Activated T-helper 17 cell treated with anti-CD3 and anti-CD28 coated beads, Interleukin-2, amount 50 U/mL, for 72 hours (primary cell): Measurements from ENCODE around the gene KCNK17. TPM values are rescaled to one million over a fixed set of nuclear protein-coding genes. Genes with fewer than 3 reads are reported as not detected.

Source experiments
- ATAC-seq: fragments of 150-1000 bp; cut with Tn5 transposase; replicated peaks from 2 replicates; pipeline ENCODE4 v1.10.0; 2021; ENCODE audit warnings: mild to moderate bottlenecking, moderate library complexity
- H3K27ac Mint-ChIP-seq: one replicate; pipeline ENCODE4 v1.8.0; 2022; ENCODE audit warnings: mixed read lengths
- H3K27me3 Mint-ChIP-seq: one replicate; pipeline ENCODE4 v1.8.0; 2022; ENCODE audit warnings: mixed read lengths
- H3K36me3 Mint-ChIP-seq: one replicate; pipeline ENCODE4 v1.8.0; 2022; ENCODE audit warnings: low read depth, mild to moderate bottlenecking, mixed read lengths
- H3K4me1 Mint-ChIP-seq: one replicate; pipeline ENCODE4 v1.8.0; 2022; ENCODE audit warnings: mixed read lengths
- H3K4me3 Mint-ChIP-seq: one replicate; pipeline ENCODE4 v1.8.0; 2022; ENCODE audit warnings: mild to moderate bottlenecking, mixed read lengths
- H3K9me3 Mint-ChIP-seq: one replicate; pipeline ENCODE4 v1.8.0; 2022; ENCODE audit warnings: mixed read lengths
- total RNA-seq, 2 donors: library from RNA; stranded (reverse); gene quantifications; one replicate each; pipeline ENCODE4 v1.2.3, GENCODE V29; 2022

The KCNK17 gene
- not detected for total RNA-seq

GRCh38 chr6:39314273-39314795 is at the start of gene KCNK17:
KCNK17 (minus strand) TSS chr6:39314419; CDS start chr6:39314320, 99 bp downstream.
- no peaks in the 10 kb centered on the region for H3K9me3 Mint-ChIP-seq
- no peak within 1 kb of the TSS for H3K27ac Mint-ChIP-seq
- no peak within 1 kb of the TSS for H3K4me3 Mint-ChIP-seq
- peaks cover 38% of the 10 kb centered on the region for H3K27me3 Mint-ChIP-seq
- H3K4me1 Mint-ChIP-seq: peaks cover 4% of the 10 kb centered on the region
- no peaks in the 10 kb centered on the region for H3K36me3 Mint-ChIP-seq
- ATAC-seq: no peak

GRCh38 chr6:39363280-39363679 is 49.1 kb upstream of the KCNK17 start:
- H3K36me3 Mint-ChIP-seq: no peaks in the 10 kb centered on the region
- no peaks in the 10 kb centered on the region for H3K9me3 Mint-ChIP-seq
- peaks cover 7% of the 10 kb centered on the region for H3K27me3 Mint-ChIP-seq
- H3K4me1 Mint-ChIP-seq: no peaks in the 10 kb centered on the region
- H3K4me3 Mint-ChIP-seq: no peak overlapping the region
- ATAC-seq: no peak
- no peak overlapping the region for H3K27ac Mint-ChIP-seq

GRCh38 chr6:39362487-39362865 is 48.3 kb upstream of the KCNK17 start:
- ATAC-seq: no peak
- H3K27ac Mint-ChIP-seq: no peak overlapping the region

GRCh38 chr6:39361657-39362486 is 47.7 kb upstream of the KCNK17 start:
- ATAC-seq: peak; percentile 61
- Mint-ChIP-seq H3K27me3 (peaks cover 10% of the 10 kb centered on the region), H3K4me1 (no peaks in the 10 kb centered on the region), H3K36me3 (no peaks in the 10 kb centered on the region), H3K4me3 (no peak overlapping the region), H3K27ac (no peak overlapping the region), H3K9me3 (no peaks in the 10 kb centered on the region)

More at GRCh38 chr6:39362487-39362865, 48.3 kb upstream of the KCNK17 start:
- H3K4me3 Mint-ChIP-seq: no peak overlapping the region
- no peaks in the 10 kb centered on the region for H3K9me3 Mint-ChIP-seq
- H3K27me3 Mint-ChIP-seq: peaks cover 7% of the 10 kb centered on the region
- no peaks in the 10 kb centered on the region for H3K36me3 Mint-ChIP-seq
- no peaks in the 10 kb centered on the region for H3K4me1 Mint-ChIP-seq

- Mint-ChIP-seq H3K27ac (no peak overlapping the region), H3K36me3 (no peaks in the 10 kb centered on the region), H3K4me3 (no peak overlapping the region), H3K4me1 (no peaks in the 10 kb centered on the region), H3K27me3 (peaks cover 10% of the 10 kb centered on the region), H3K9me3 (no peaks in the 10 kb centered on the region)
- no peak for ATAC-seq
These were observed 46.2 kb upstream of the KCNK17 start for GRCh38 chr6:39360378-39360777.

GRCh38 chr6:39357998-39358686 is 43.9 kb upstream of the KCNK17 start:
- no peaks in the 10 kb centered on the region for H3K9me3 Mint-ChIP-seq
- no peak overlapping the region for H3K27ac Mint-ChIP-seq
- peaks cover 5% of the 10 kb centered on the region for H3K27me3 Mint-ChIP-seq
- ATAC-seq: no peak
- no peak overlapping the region for H3K4me3 Mint-ChIP-seq
- no peaks in the 10 kb centered on the region for H3K4me1 Mint-ChIP-seq
- H3K36me3 Mint-ChIP-seq: no peaks in the 10 kb centered on the region

GRCh38 chr6:39353698-39354315 is 39.6 kb upstream of the KCNK17 start:
- ATAC-seq: no peak
- no peaks in the 10 kb centered on the region for H3K36me3 Mint-ChIP-seq
- no peak overlapping the region for H3K27ac Mint-ChIP-seq
- H3K27me3 Mint-ChIP-seq: peaks cover 3% of the 10 kb centered on the region
- no peaks in the 10 kb centered on the region for H3K9me3 Mint-ChIP-seq
- H3K4me3 Mint-ChIP-seq: no peak overlapping the region
- H3K4me1 Mint-ChIP-seq: no peaks in the 10 kb centered on the region

- no peaks in the 10 kb centered on the region for H3K36me3 Mint-ChIP-seq
- no peak overlapping the region for H3K27ac Mint-ChIP-seq
- no peaks in the 10 kb centered on the region for H3K9me3 Mint-ChIP-seq
- no peak overlapping the region for H3K4me3 Mint-ChIP-seq
- H3K27me3 Mint-ChIP-seq: peaks cover 5% of the 10 kb centered on the region
- ATAC-seq: no peak
- H3K4me1 Mint-ChIP-seq: peaks cover 3% of the 10 kb centered on the region
These were observed 36.7 kb upstream of the KCNK17 start for GRCh38 chr6:39350723-39351505.

- Mint-ChIP-seq H3K27me3 (peaks cover 7% of the 10 kb centered on the region), H3K4me1 (peaks cover 3% of the 10 kb centered on the region), H3K36me3 (no peaks in the 10 kb centered on the region), H3K9me3 (no peaks in the 10 kb centered on the region), H3K4me3 (no peak overlapping the region), H3K27ac (no peak overlapping the region)
- ATAC-seq: no peak
These were observed 34.5 kb upstream of the KCNK17 start for GRCh38 chr6:39348740-39349139.

- H3K9me3 Mint-ChIP-seq: no peaks in the 10 kb centered on the region
- peak; percentile 60 for ATAC-seq
- no peaks in the 10 kb centered on the region for H3K36me3 Mint-ChIP-seq
- peaks cover 3% of the 10 kb centered on the region for H3K4me1 Mint-ChIP-seq
- H3K27ac Mint-ChIP-seq: no peak overlapping the region
- peaks cover 8% of the 10 kb centered on the region for H3K27me3 Mint-ChIP-seq
- no peak overlapping the region for H3K4me3 Mint-ChIP-seq
These were observed 33.8 kb upstream of the KCNK17 start for GRCh38 chr6:39347906-39348585.

GRCh38 chr6:39347206-39347605 is 33.0 kb upstream of the KCNK17 start:
- Mint-ChIP-seq H3K4me3 (no peak overlapping the region), H3K9me3 (no peaks in the 10 kb centered on the region), H3K27me3 (peaks cover 8% of the 10 kb centered on the region), H3K36me3 (no peaks in the 10 kb centered on the region), H3K27ac (no peak overlapping the region), H3K4me1 (peaks cover 3% of the 10 kb centered on the region)
- ATAC-seq: no peak

- Mint-ChIP-seq H3K27me3 (peaks cover 10% of the 10 kb centered on the region), H3K9me3 (no peaks in the 10 kb centered on the region), H3K36me3 (no peaks in the 10 kb centered on the region), H3K27ac (no peak overlapping the region), H3K4me3 (no peak overlapping the region), H3K4me1 (peaks cover 3% of the 10 kb centered on the region)
- ATAC-seq: no peak
These were observed 30.6 kb upstream of the KCNK17 start for GRCh38 chr6:39344821-39345280.

GRCh38 chr6:39343396-39343870 is 29.2 kb upstream of the KCNK17 start:
- no peak for ATAC-seq
- Mint-ChIP-seq H3K4me3 (no peak overlapping the region), H3K27me3 (peaks cover 18% of the 10 kb centered on the region), H3K9me3 (no peaks in the 10 kb centered on the region), H3K36me3 (no peaks in the 10 kb centered on the region), H3K27ac (no peak overlapping the region), H3K4me1 (peaks cover 3% of the 10 kb centered on the region)
